DMS114 treated with DMSO at 0.1 percent for 48 hours (cell line): ENCODE data around the gene PPFIA2.

ENCODE experiments used
- DNase-seq: peaks from one replicate; lab custom pipeline; 2025; ENCODE audit not compliant: unreplicated experiment; lab: John Stamatoyannopoulos, UW

Gene PPFIA2

GRCh38 chr12:81564237-81564636, 194.9 kb downstream of the PPFIA2 start:
- no peak for DNase-seq

- no peak for DNase-seq
Observed at GRCh38 chr12:81558031-81558430, 201.1 kb downstream of the PPFIA2 start.

GRCh38 chr12:81546811-81547210, 212.3 kb downstream of the PPFIA2 start:
- DNase-seq: no peak

- no peak for DNase-seq
Observed at GRCh38 chr12:81543621-81544139, 215.5 kb downstream of the PPFIA2 start.

GRCh38 chr12:81542065-81543010, 216.8 kb downstream of the PPFIA2 start:
- no peak for DNase-seq

- no peak for DNase-seq
Observed at GRCh38 chr12:81541121-81541520, 218.0 kb downstream of the PPFIA2 start.

GRCh38 chr12:81539279-81539678, 219.9 kb downstream of the PPFIA2 start:
- no peak for DNase-seq

GRCh38 chr12:81533054-81533453, 226.1 kb downstream of the PPFIA2 start:
- DNase-seq: no peak

- DNase-seq: no peak
Observed at GRCh38 chr12:81530352-81530751, 228.8 kb downstream of the PPFIA2 start.

GRCh38 chr12:81520064-81520945, 238.8 kb downstream of the PPFIA2 start:
- DNase-seq: no peak

- DNase-seq: no peak
Observed at GRCh38 chr12:81518638-81519037, 240.5 kb downstream of the PPFIA2 start.

- DNase-seq: no peak
Observed at GRCh38 chr12:81517296-81517695, 241.9 kb downstream of the PPFIA2 start.

- no peak for DNase-seq
Observed at GRCh38 chr12:81502912-81503695, 256.0 kb downstream of the PPFIA2 start.

- DNase-seq: no peak
Observed at GRCh38 chr12:81500788-81501187, 258.4 kb downstream of the PPFIA2 start.

GRCh38 chr12:81499809-81500208, 259.3 kb downstream of the PPFIA2 start:
- DNase-seq: no peak

- DNase-seq: no peak
Observed at GRCh38 chr12:81492131-81492720, 266.9 kb downstream of the PPFIA2 start.

- DNase-seq: no peak
Observed at GRCh38 chr12:81472934-81473333, 286.2 kb downstream of the PPFIA2 start.

- DNase-seq: no peak
Observed at GRCh38 chr12:81470923-81471322, 288.2 kb downstream of the PPFIA2 start.

- no peak for DNase-seq
Observed at GRCh38 chr12:81468206-81468605, 290.9 kb downstream of the PPFIA2 start.

GRCh38 chr12:81465876-81466275, 293.3 kb downstream of the PPFIA2 start:
- DNase-seq: no peak
